OCI-M1 (cell line): ENCODE measurements around the gene PRPF31.
A peak's percentile ranks its signal among the peaks of the same experiment; 100 is the strongest.

ENCODE experiments used
- DNase-seq: peaks from one replicate; lab custom pipeline; 2025; lab: John Stamatoyannopoulos, UW

Gene PRPF31

DNA sequence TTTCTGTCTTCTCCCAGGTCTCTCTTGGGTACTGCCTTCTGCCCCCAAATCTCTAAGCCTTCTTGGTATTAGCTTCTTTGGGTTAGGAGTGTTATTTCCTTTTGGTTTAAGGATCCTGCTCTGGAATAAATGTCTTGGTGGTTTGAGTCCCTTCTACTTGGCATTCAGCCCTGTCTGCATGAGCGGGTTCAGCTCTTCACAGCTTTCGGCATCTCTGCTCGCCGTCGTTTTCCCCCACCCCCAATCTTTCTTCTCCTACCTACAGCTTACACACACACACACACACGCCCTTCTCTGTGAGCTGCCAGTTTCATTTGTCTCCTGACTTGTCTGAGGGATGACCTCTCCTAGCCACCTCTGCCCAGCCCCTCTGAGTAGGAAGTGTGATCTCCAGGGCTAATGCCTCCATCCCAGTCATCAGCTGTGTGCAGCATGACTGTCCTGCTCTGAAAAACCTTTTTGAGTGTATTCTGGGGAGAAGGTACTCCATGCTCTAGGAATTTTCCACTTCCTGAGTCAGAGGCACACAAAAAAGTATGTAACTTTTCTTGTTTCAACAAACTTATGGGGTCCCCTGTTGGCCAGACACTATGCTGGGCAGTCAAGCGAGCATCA is 26.7 kb downstream of the PRPF31 start:
- DNase-seq: no peak

- no peak for DNase-seq
Observed at GRCh38 chr19:54145541-54146158, 30.1 kb downstream of the PRPF31 start.

- DNase-seq: no peak
Observed at GRCh38 chr19:54147676-54148075, 32.1 kb downstream of the PRPF31 start.

DNA sequence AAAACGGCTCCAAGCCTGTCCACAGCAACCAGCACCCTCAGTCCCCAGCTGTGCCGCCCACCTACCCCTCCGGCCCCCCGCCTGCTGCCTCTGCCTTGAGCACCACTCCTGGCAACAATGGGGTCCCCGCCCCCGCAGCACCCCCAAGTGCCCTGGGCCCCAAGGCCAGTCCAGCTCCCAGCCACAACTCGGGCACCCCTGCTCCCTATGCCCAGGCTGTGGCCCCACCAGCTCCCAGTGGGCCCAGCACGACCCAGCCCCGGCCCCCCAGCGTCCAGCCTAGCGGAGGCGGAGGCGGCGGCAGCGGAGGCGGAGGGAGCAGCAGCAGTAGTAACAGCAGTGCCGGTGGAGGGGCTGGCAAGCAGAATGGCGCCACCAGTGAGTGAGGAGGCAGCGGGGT is 32.6 kb downstream of the PRPF31 start:
- no peak for DNase-seq

DNA sequence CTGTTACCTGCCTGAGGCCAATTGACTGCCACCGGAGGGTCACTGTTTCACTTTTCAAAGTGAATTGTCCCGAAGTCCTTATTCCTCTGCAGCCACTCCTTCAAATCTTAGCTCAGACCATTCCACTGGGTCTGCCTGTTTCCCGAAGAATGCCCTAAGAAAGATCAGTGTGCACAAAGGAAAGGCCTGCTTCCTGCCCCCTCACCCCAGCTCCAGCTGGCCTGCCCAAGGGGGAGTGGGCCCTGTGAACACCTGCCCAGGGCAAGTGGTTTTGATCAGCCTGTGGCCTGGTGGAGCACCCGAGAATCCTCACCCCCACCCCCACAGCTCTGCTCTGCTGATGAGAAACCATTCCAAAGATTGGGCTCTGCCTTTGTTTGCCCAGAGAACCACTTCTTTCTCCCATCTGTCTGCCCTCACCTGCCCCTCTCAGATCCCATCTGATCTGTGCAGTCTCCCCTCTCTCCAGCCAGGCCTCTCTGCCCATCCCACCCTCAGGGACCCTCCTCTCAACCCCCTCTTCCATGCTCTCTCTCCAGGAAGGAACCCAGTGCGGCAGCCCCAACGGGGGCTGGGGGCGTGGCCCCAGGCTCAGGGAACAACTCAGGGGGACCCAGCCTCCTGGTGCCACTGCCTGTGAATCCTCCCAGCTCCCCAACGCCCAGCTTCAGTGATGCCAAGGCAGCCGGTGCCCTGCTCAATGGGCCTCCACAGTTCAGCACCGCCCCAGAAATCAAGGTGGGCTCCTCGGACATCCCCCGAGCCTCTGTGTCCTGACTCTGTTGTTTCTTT is 33.7 kb downstream of the PRPF31 start:
- DNase-seq: no peak

- DNase-seq: no peak
Observed at GRCh38 chr19:54151362-54152035, 35.9 kb downstream of the PRPF31 start.

- no peak for DNase-seq
Observed at GRCh38 chr19:54152267-54152666, 36.7 kb downstream of the PRPF31 start.

DNA sequence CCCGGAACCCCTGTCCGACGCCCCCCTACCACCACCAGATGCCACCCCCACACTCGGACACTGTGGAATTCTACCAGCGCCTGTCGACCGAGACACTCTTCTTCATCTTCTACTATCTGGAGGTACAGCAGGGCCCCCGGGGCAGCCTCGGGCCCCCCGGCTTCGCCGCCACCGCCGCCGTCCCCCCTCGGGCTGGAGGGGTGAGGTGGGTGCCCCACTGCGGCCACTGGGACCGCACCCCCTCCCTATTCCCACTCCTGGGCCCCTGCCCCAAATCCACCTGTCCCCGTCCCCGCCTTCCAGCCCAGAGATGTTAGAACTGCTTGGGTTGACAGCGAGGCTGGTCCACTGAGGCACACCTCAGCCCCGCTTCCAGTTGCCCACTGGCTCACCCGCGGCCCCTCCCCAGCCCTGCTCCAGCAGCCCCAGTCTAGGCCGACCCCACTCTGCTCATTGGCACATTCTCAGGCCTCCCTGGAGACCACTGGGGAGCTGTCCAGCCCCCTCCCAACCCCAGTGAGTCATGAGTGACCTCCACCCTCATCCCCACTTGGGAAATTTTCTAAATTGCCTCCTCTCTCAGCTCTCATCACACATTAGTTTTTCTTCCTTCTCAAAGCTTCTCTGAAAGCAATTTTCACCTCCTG is 37.4 kb downstream of the PRPF31 start:
- no peak for DNase-seq

- no peak for DNase-seq
Observed at GRCh38 chr19:54153731-54154326, 38.3 kb downstream of the PRPF31 start.

DNA sequence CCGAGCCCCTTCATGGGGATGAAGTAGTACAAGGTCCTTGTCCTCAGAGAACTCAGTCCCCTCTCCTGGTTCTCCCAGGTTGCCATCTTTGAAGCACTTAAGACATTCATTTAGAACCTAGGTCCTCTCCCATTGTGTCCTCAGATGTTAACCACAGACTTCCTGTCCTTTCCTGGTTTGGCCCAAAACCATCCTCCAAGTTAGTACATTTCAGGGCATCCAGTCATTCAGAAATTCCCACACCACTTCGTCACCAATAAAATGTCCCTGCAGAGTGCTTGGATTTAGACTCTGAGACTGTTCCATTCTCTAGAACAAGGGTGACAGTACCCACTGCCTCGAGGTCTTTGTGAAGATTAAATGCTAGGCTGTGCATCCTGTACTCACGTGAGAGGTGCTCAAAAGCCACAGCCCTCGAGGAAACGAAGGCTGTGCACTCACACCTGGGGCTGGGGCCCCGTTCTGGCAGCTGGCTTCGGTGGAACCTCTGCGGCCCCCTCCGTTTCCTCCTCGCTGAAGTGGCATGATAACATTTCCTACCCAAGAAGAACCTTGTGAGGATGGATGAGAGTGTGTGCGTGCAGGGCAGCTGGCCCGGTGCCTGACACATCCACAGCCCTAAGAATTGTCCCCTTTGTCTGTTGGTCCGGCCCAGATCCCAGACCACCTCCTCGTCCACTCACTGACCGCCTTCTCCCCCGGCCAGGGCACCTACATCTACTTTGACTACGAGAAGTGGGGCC is 39.2 kb downstream of the PRPF31 start:
- no peak for DNase-seq

DNA sequence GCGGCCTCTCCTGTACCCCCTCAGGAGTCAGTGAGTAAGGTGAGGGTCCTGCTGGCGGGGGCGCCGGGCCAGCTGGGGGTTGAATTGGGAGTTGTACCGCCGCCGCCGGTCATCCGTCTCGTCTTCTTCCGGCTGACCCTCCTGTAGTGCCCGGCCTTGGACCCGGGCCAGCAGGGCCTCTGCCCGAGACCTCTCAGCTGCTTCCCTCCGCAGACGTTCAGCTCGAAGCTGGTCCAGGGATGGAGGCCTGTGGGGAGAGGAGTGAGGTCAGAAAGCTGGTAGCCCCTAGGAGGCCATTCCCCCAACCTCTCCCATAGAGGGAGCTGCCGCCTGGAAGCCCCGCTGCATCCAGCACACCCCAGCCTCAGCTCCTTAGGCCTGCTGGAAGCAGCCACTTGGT is 40.1 kb downstream of the PRPF31 start:
- DNase-seq: no peak

DNA sequence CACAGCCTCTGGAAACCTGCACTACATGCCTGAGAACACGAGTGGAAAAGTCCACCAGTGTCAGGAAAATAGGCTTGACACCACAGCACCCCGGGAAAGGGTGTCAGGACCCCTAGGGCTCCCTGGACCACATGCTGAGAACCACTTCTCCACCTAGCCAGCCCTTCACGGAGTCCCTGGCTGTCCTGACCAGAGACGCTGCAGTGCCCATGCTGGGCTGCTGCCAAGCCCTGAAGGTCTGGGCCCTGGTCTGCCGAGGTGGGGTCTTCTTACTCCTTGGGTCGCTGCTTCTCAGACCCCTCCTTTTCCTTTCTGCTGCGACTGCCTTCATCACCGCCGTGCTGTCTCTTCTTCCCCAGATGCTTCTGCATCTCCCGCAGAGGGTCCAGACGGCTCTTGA is 40.9 kb downstream of the PRPF31 start:
- no peak for DNase-seq

DNA sequence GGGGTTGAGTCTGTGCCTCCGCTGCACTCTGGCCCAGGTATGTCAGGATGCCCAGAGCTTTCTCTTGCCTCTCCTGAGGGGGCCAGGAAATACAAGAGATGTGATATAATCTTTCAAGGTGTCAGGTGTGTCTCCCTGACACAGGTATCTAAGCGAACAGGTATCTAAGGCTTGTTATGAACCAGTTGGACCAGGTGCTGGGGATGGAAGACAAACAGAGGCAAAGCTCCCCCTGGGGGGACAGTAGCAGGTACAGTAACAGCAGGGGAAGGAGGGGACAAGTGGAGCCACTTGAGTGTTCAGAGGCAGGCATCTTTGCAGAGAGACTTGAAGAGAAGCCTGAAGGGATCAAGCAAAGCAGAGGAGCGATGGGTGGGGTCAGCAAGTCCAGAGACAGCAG is 41.4 kb downstream of the PRPF31 start:
- no peak for DNase-seq

- DNase-seq: peak; percentile 80
Observed at GRCh38 chr19:54158812-54159351, 43.3 kb downstream of the PRPF31 start.

DNA sequence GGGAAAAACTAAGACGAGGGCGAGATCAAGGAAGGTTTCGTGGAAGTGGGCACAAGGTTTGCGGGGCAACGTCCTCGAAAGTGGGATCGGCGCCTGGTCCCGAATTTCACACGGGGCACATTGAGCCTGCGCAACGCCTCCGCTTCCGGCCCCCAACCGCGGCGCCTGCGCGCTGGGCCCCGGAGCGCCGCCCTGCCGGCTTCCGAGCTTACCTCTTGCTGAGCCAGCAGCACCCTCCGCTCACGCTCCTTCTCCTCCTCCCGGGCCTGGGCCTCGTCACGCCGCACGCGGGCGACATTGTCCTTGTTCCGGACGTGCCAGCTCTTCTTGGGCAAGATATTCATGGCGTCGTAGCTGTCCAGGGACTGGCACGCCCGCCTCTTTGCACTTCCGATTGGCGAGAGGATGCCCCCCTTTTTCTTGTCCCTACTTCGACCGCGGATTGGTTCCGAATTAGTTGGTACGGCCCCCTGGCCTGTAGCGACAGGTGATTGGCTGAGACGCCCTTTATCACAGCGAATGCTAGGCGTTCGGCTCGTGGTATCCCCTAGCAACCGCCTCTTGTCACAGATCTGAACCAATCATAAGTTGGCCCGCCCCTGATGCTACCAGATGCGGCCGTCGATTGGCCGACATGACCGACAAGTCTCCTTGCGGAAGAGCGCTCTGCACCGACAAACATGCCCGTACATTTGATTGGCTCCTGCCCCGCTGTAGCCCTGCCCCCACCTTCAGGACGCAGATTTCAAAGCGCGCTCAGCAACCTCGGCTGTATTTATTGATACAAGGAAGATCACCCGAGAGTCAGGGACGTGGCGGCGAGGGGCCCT is 44.0 kb downstream of the PRPF31 start, which contains the start of gene LENG1:
LENG1 (minus strand) TSS at position 370 of the 830 bp plus-strand sequence; CDS start at position 344, 26 bp downstream.
- peak; percentile 100 for DNase-seq

- peak; percentile 66 for DNase-seq
Observed at GRCh38 chr19:54160182-54160811, 44.7 kb downstream of the PRPF31 start.

- DNase-seq: no peak
Observed at GRCh38 chr19:54160854-54161253, 45.3 kb downstream of the PRPF31 start.

DNA sequence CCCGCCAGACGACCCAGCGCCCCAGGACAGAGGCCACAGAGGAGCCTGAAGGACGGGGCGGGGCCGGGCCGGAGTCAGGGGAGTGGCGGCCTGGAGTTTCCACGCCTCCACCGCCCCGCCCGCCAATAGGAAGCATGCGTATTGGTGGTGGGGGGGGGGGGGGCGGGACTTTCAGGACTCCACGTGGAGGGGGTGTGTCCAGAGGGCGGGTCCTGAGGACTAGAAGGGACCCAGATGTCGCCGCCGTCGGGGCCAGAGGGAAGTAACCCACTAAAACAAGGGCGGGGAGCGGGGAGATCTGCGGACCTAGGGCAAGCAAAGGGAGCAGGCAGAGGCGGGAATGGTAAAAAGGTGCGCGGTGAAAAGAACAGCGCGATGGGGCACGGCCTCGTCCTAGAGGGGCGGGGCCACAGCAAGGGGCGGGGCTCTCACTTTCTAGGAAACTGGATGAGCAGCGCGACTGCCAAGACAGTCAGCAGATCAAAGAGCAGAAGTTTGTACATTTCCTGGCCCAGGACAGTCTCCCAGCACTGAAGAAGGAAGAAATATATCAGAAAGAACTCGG is 46.8 kb downstream of the PRPF31 start:
- peak; percentile 99 for DNase-seq

DNA sequence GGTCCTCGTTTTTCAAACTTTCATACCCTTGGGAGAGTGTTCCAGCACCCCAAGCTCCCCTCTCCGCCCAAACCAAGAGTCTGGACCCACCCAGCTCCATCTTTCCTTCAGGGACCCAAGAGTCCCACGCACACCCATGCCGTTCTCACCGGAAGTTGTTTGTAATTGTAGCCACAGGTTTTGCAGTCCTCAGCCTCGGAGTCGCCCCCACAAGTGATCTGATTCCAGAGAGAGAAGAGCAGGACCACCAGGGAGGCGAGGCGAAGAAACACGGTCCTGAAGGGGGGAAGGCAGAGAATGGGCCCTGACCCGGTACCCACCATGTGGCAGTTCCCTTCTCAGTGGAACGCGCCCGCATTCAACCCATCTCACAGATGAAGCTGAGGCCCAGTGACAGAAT is 47.3 kb downstream of the PRPF31 start:
- no peak for DNase-seq
